Keratinocyte (primary cell): Measurements from ENCODE around the gene ADAMTS17. TPM values are rescaled to one million over a fixed set of nuclear protein-coding genes. Genes with fewer than 3 reads are reported as not detected.

Experiments
- DNase-seq: peaks from one replicate; pipeline ENCODE4 v3.0.0-alpha.2; 2011; ENCODE audit warnings: low read depth, missing footprints, low spot score
- FAIRE-seq: peaks from 2 replicates; lab custom pipeline; 2011; peaks lifted over from hg19 to GRCh38; lab: Jason Lieb, UNC
- H2AFZ ChIP-seq: 2 replicates; pipeline ENCODE4 v1.6.0; 2012; ENCODE audit warnings: low read length, control low read depth, inconsistent platforms; ENCODE audit not compliant: control insufficient read depth
- H3K27ac ChIP-seq: 2 replicates; pipeline ENCODE4 v1.5.1; 2011; ENCODE audit warnings: low read length; ENCODE audit not compliant: control insufficient read depth, insufficient read depth
- H3K27me3 ChIP-seq: 3 replicates; pipeline ENCODE4 v1.6.0; 2011; ENCODE audit warnings: low read length; ENCODE audit not compliant: control insufficient read depth, insufficient read depth; ENCODE audit errors: extremely low read depth
- H3K36me3 ChIP-seq, 2 experiments: 2 replicates in 1 of 2; 3 replicates in 1 of 2; pipeline ENCODE4 v1.5.1; 2011; ENCODE audit warnings: low read length in 2 of 2, mild to moderate bottlenecking in 1 of 2; ENCODE audit not compliant: control insufficient read depth in 2 of 2, insufficient read depth in 2 of 2; ENCODE audit errors: extremely low read depth in 1 of 2
- H3K4me1 ChIP-seq: 3 replicates; pipeline ENCODE4 v1.5.1; 2011; ENCODE audit warnings: low read length; ENCODE audit not compliant: control insufficient read depth, insufficient read depth; ENCODE audit errors: extremely low read depth
- H3K4me2 ChIP-seq: 3 replicates; pipeline ENCODE4 v1.6.0; 2011; ENCODE audit warnings: low read depth, low read length; ENCODE audit not compliant: control insufficient read depth, insufficient read depth; ENCODE audit errors: extremely low read depth
- H3K4me3 ChIP-seq, 3 experiments: fragments of 200-600 bp in 1 of 3; sonication (generic) in 1 of 3; 2 replicates in 2 of 3; 3 replicates in 1 of 3; pipeline ENCODE4 v1.5.1; 2011 to 2016; ENCODE audit warnings: low read length in 3 of 3, mild to moderate bottlenecking in 3 of 3, control low read depth in 2 of 3, inconsistent platforms in 1 of 3, low read depth in 1 of 3, mixed read lengths in 1 of 3, mixed run types in 1 of 3, moderate library complexity in 1 of 3; ENCODE audit not compliant: control insufficient read depth in 2 of 3, insufficient read depth in 2 of 3; ENCODE audit errors: extremely low read depth in 1 of 3
- H3K79me2 ChIP-seq: 2 replicates; pipeline ENCODE4 v1.6.0; 2012; ENCODE audit warnings: low read length; ENCODE audit not compliant: control insufficient read depth, insufficient read depth
- H3K9ac ChIP-seq: 3 replicates; pipeline ENCODE4 v1.6.0; 2011; ENCODE audit warnings: low read length; ENCODE audit not compliant: control insufficient read depth, insufficient read depth; ENCODE audit errors: extremely low read depth
- H3K9me1 ChIP-seq: 3 replicates; pipeline ENCODE4 v1.6.0; 2011; ENCODE audit warnings: low read length; ENCODE audit not compliant: control insufficient read depth, insufficient read depth; ENCODE audit errors: extremely low read depth
- H3K9me3 ChIP-seq: 2 replicates; pipeline ENCODE4 v1.5.1; 2012; ENCODE audit warnings: low read depth, low read length; ENCODE audit not compliant: control insufficient read depth
- H4K20me1 ChIP-seq: 3 replicates; pipeline ENCODE4 v1.6.0; 2011; ENCODE audit warnings: low read length; ENCODE audit not compliant: control insufficient read depth, insufficient read depth; ENCODE audit errors: extremely low read depth
- EZH2 ChIP-seq: IDR thresholded peaks from one replicate; pipeline ENCODE4 v1.6.1; 2012; ENCODE audit warnings: inconsistent platforms, mild to moderate bottlenecking, low read length, moderate library complexity
- dilution Hi-C: fragments of 300-500 bp; cut with MboI; formaldehyde crosslinking; loops from one replicate; pipeline ENCODE4 v1.7.0; 2020; ENCODE audit warnings: low sequenced_read_pairs; ENCODE audit not compliant: extremely low pct_ligation_motif_present
- polyA plus RNA-seq, 5 experiments: library from polyadenylated mRNA; depleted of rRNA in 3 of 5; stranded (reverse) in 3 of 5; stranded (forward) in 1 of 5; unstranded in 1 of 5; fragments of >200 nt; gene quantifications; 1 replicate in 1 of 5; 2 replicates in 3 of 5; 3 replicates in 1 of 5; pipeline versions ENCODE4 v1.2.1 to v1.2.3, GENCODE V29; 2011 to 2012; ENCODE audit warnings: missing spikeins in 2 of 5, low read depth in 1 of 5, low replicate concordance in 1 of 5
- TF ChIP-seq, protein P1 (sequence below), 3 experiments: IDR thresholded peaks in 1 of 3; conservative IDR thresholded peaks in 1 of 3; optimal IDR thresholded peaks in 1 of 3; 2 replicates in 2 of 3; 3 replicates in 1 of 3; pipeline versions ENCODE3 to v1.5.1; 2011; ENCODE audit warnings: low read length in 3 of 3, mild to moderate bottlenecking in 3 of 3, moderate library complexity in 2 of 3, control low read depth in 1 of 3, inconsistent platforms in 1 of 3; ENCODE audit not compliant: insufficient read depth in 2 of 3; ENCODE audit errors: extremely low read depth in 1 of 3

Gene ADAMTS17
- polyA plus RNA-seq, 1 donor (not counting 4 experiments of a cell fraction or from before 2014, with no cell fraction given): 0.18 TPM

DNA sequence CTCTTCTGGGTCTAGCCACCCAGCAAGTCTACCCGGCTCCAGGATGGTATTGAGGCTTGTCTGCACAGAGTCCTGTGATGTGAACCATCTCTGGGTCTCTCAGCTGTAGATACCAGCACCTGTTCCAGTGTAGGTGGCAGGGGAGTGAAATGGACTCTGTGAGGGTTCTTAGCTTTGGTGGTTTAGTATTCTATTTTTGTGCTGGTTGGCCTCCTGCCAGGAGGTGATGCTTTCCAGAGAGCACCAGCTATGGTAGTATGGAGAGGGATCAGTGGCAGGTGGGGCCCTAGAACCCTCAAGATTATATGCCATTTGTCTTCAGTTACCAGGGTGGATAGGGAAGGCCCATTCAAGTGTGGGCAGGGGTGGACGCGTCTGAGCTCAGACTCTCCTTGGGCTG, 325.1 kb downstream of the ADAMTS17 start:
- no peaks in the 10 kb centered on the region for H4K20me1 ChIP-seq
- H3K9me3 ChIP-seq: no peaks in the 10 kb centered on the region
- H3K4me2 ChIP-seq: no peak overlapping the region
- FAIRE-seq: no peak
- no peaks in the 10 kb centered on the region for H3K79me2 ChIP-seq
- no peak for DNase-seq
- no peaks in the 10 kb centered on the region for H3K9me1 ChIP-seq
- peaks cover 20% of the 10 kb centered on the region for H3K4me1 ChIP-seq
- no peak overlapping the region for H2AFZ ChIP-seq
- H3K9ac ChIP-seq: no peak overlapping the region
- dilution Hi-C loops: no loop called here
- peaks cover 6% of the 10 kb centered on the region for H3K27me3 ChIP-seq
- no peak overlapping the region for H3K4me3 ChIP-seq
- TF ChIP-seq, protein P1, sequence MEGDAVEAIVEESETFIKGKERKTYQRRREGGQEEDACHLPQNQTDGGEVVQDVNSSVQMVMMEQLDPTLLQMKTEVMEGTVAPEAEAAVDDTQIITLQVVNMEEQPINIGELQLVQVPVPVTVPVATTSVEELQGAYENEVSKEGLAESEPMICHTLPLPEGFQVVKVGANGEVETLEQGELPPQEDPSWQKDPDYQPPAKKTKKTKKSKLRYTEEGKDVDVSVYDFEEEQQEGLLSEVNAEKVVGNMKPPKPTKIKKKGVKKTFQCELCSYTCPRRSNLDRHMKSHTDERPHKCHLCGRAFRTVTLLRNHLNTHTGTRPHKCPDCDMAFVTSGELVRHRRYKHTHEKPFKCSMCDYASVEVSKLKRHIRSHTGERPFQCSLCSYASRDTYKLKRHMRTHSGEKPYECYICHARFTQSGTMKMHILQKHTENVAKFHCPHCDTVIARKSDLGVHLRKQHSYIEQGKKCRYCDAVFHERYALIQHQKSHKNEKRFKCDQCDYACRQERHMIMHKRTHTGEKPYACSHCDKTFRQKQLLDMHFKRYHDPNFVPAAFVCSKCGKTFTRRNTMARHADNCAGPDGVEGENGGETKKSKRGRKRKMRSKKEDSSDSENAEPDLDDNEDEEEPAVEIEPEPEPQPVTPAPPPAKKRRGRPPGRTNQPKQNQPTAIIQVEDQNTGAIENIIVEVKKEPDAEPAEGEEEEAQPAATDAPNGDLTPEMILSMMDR (optimal IDR thresholded peaks at IDR 0.05 in 1 of 3, IDR thresholded peaks at IDR 0.05 in 1 of 3, conservative IDR thresholded peaks at IDR 0.05 in 1 of 3; ENCODE audit: extremely low read depth in 1 of 3, insufficient read depth in 2 of 3, low read length in 3 of 3): no peak
- no peak for TF ChIP-seq EZH2
- H3K27ac ChIP-seq: no peak overlapping the region
- no peaks in the 10 kb centered on the region for H3K36me3 ChIP-seq

DNA sequence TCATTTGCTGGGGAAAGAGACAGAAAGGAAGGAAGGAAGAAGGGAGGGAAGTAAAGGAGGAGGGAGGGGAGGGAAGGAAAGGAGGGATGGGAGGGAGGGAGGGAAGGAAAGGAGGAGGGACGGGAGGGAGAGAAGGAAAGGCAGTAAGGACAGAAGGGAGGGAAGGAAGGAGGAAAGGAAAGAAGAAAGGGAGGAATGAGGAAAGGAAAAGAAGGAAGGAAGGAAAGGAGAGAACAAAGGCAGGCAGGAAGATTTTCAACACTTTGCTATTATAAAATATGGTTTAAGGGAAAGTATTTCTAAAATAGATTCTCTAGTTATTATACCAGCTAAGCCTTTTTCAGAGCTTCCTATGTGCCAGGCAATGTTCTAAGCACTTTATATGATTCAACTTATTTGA, 330.5 kb downstream of the ADAMTS17 start:
- no peak overlapping the region for H3K27ac ChIP-seq
- dilution Hi-C loops: no loop called here
- H3K79me2 ChIP-seq: no peaks in the 10 kb centered on the region
- H3K9me3 ChIP-seq: no peaks in the 10 kb centered on the region
- no peak overlapping the region for H3K4me2 ChIP-seq
- H3K4me3 ChIP-seq: no peak overlapping the region
- no peaks in the 10 kb centered on the region for H4K20me1 ChIP-seq
- no peak for DNase-seq
- no peaks in the 10 kb centered on the region for H3K36me3 ChIP-seq
- no peak for FAIRE-seq
- TF ChIP-seq EZH2: no peak
- TF ChIP-seq, protein P1 (optimal IDR thresholded peaks at IDR 0.05 in 1 of 3, IDR thresholded peaks at IDR 0.05 in 1 of 3, conservative IDR thresholded peaks at IDR 0.05 in 1 of 3; ENCODE audit: extremely low read depth in 1 of 3, insufficient read depth in 2 of 3, low read length in 3 of 3): no peak
- no peak overlapping the region for H2AFZ ChIP-seq
- H3K27me3 ChIP-seq: no peaks in the 10 kb centered on the region
- H3K9me1 ChIP-seq: no peaks in the 10 kb centered on the region
- H3K9ac ChIP-seq: no peak overlapping the region
- no peaks in the 10 kb centered on the region for H3K4me1 ChIP-seq
